Body of pancreas (tissue), 4 donors: Measurements from ENCODE around the gene THADA.

Experiments
- POLR2A ChIP-seq, 3 donors: fragments of 450-650 bp; IDR thresholded peaks; one replicate each; pipeline ENCODE4 v1.6.1; 2016; ENCODE audit warnings: antibody characterized with exemption in 3 of 3, mild to moderate bottlenecking in 2 of 3
- TF ChIP-seq, protein P1 (sequence below), 7 experiments: fragments of 450-650 bp in 4 of 7; fragments of 200-600 bp in 3 of 7; sonication (generic) in 3 of 7; IDR thresholded peaks; one replicate each; pipeline ENCODE4 v1.5.1; 2016 to 2019; ENCODE audit warnings: antibody characterized with exemption in 7 of 7

DNA sequence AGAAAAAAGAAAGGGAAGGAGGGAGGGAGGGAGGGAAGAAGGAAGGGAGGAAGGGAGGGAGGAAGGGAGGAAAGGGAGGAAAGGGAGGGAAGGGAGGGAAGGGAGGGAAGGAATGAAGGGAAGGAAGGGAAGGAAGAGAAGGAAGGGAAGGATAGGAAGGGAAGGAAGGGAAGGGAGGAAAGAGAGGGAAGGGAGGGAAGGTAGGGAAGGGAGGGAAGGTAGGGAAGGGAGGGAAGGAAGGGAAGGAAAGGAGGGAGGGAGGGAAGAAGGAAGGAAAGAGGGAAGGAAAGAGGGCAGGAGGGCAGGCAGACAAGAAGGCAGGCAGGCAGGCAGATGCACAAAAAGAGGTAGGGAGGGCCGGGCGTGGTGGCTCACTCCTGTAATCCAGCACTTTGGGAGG, 74.9 kb downstream of the THADA start:
- TF ChIP-seq POLR2A (IDR thresholded peaks at IDR 0.05), result no peak
- TF ChIP-seq, protein P1, sequence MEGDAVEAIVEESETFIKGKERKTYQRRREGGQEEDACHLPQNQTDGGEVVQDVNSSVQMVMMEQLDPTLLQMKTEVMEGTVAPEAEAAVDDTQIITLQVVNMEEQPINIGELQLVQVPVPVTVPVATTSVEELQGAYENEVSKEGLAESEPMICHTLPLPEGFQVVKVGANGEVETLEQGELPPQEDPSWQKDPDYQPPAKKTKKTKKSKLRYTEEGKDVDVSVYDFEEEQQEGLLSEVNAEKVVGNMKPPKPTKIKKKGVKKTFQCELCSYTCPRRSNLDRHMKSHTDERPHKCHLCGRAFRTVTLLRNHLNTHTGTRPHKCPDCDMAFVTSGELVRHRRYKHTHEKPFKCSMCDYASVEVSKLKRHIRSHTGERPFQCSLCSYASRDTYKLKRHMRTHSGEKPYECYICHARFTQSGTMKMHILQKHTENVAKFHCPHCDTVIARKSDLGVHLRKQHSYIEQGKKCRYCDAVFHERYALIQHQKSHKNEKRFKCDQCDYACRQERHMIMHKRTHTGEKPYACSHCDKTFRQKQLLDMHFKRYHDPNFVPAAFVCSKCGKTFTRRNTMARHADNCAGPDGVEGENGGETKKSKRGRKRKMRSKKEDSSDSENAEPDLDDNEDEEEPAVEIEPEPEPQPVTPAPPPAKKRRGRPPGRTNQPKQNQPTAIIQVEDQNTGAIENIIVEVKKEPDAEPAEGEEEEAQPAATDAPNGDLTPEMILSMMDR (IDR thresholded peaks at IDR 0.05), result no peak
